HG02973 (cell line): ENCODE data around the gene PHF5A.

Experiments
- ATAC-seq: cut with Tn5 transposase; IDR thresholded peaks from one replicate; pipeline ENCODE4 v1.9.1; 2021; ENCODE audit warnings: moderate library complexity; ENCODE audit not compliant: unreplicated experiment

Gene PHF5A

GRCh38 chr22:41418717-41419116 is 49.8 kb downstream of the PHF5A start:
- no peak for ATAC-seq

GRCh38 chr22:41417622-41418390 is 50.7 kb downstream of the PHF5A start:
- ATAC-seq: no peak

GRCh38 chr22:41415554-41415953 is 52.9 kb downstream of the PHF5A start:
- ATAC-seq: no peak

GRCh38 chr22:41411021-41411851 is 57.3 kb downstream of the PHF5A start:
- ATAC-seq: no peak

GRCh38 chr22:41410311-41410751 is 58.2 kb downstream of the PHF5A start:
- no peak for ATAC-seq
